ENCODE results near the gene MB. TPM values are rescaled to one million over a fixed set of nuclear protein-coding genes. Genes with fewer than 3 reads are reported as not detected.

Gene MB
- total RNA-seq, 1 experiment from 2014 or later: 0.77 TPM

DNA sequence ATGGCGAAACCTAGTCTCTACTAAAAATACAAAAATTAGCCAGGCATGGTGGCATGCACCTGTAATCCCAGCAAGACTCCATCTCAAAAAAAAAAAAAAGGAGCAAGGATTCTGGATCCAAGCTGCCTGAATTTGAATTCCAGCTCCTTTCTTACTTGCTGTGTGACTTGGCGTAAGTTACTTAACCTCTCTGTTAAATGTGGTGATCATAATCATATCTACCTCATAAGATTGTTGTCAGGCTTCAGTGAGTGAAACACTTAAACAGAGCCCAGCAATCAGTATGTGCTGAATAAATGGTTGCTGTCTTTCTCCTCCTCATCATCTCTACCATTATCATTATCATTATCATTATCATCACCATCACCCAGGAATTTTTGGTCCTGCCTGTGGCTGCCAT lies 2.7 kb downstream of the MB start:
- H3K36me3 Mint-ChIP-seq (ENCODE audit: insufficient read depth, unreplicated experiment): no peaks in the 10 kb centered on the region
- no peak overlapping the region for H3K4me3 Mint-ChIP-seq (ENCODE audit: unreplicated experiment)
- Histone ChIP-seq H3K27me3 (replicated peaks; ENCODE audit: control insufficient read depth, insufficient read depth, low read length) (no peaks in the 10 kb centered on the region), H3K9me3 (no peaks in the 10 kb centered on the region), H3K4me1 (no peaks in the 10 kb centered on the region; the same call in 1 of the 2 replicates), H3K4me3 (ENCODE audit: low read depth, low read length) (no peak overlapping the region), H3K36me3 (ENCODE audit: control insufficient read depth, insufficient read depth, low read length) (no peaks in the 10 kb centered on the region)
- no peaks in the 10 kb centered on the region for H3K4me1 Mint-ChIP-seq (ENCODE audit: low read depth, unreplicated experiment)
- H3K9me3 Mint-ChIP-seq (ENCODE audit: unreplicated experiment): no peaks in the 10 kb centered on the region
- ChIA-PET POLR2A (no interaction called here), CTCF (no interaction called here)
- intact Hi-C loops (cut with micrococcal nuclease; ENCODE audit: unreplicated experiment): no loop called here
- no peak overlapping the region for H3K27ac Mint-ChIP-seq (ENCODE audit: unreplicated experiment)
- no peak for TF ChIP-seq CTCF (IDR thresholded peaks at IDR 0.05; ENCODE audit: insufficient read depth in 1 of 2, low read depth in 1 of 2, low read length in 1 of 2, severe bottlenecking in 1 of 2, unreplicated experiment in 1 of 2)
- BruUV-seq (replicated peaks): no TSS peak
- no peaks in the 10 kb centered on the region for H3K27me3 Mint-ChIP-seq (ENCODE audit: insufficient read depth, unreplicated experiment)
- no peak for DNase-seq

GRCh38 chr22:35612903-35613302 lies 4.2 kb downstream of the MB start:
- ChIA-PET CTCF (no interaction called here), POLR2A (no interaction called here)
- Histone ChIP-seq H3K36me3 (ENCODE audit: control insufficient read depth, insufficient read depth, low read length) (no peaks in the 10 kb centered on the region), H3K4me3 (ENCODE audit: low read depth, low read length) (no peak overlapping the region), H3K9me3 (no peaks in the 10 kb centered on the region), H3K27me3 (replicated peaks; ENCODE audit: control insufficient read depth, insufficient read depth, low read length) (no peaks in the 10 kb centered on the region), H3K4me1 (no peaks in the 10 kb centered on the region; the same call in 1 of the 2 replicates)
- Mint-ChIP-seq H3K9me3 (ENCODE audit: unreplicated experiment) (no peaks in the 10 kb centered on the region), H3K36me3 (ENCODE audit: insufficient read depth, unreplicated experiment) (no peaks in the 10 kb centered on the region), H3K27ac (ENCODE audit: unreplicated experiment) (no peak overlapping the region), H3K4me3 (ENCODE audit: unreplicated experiment) (no peak overlapping the region), H3K27me3 (ENCODE audit: insufficient read depth, unreplicated experiment) (peaks cover 3% of the 10 kb centered on the region), H3K4me1 (ENCODE audit: low read depth, unreplicated experiment) (no peaks in the 10 kb centered on the region)
- no TSS peak for BruUV-seq (replicated peaks)
- intact Hi-C loops (cut with micrococcal nuclease; ENCODE audit: unreplicated experiment): no loop called here
- no peak for TF ChIP-seq CTCF (IDR thresholded peaks at IDR 0.05; ENCODE audit: insufficient read depth in 1 of 2, low read depth in 1 of 2, low read length in 1 of 2, severe bottlenecking in 1 of 2, unreplicated experiment in 1 of 2)
- DNase-seq: no peak

DNA sequence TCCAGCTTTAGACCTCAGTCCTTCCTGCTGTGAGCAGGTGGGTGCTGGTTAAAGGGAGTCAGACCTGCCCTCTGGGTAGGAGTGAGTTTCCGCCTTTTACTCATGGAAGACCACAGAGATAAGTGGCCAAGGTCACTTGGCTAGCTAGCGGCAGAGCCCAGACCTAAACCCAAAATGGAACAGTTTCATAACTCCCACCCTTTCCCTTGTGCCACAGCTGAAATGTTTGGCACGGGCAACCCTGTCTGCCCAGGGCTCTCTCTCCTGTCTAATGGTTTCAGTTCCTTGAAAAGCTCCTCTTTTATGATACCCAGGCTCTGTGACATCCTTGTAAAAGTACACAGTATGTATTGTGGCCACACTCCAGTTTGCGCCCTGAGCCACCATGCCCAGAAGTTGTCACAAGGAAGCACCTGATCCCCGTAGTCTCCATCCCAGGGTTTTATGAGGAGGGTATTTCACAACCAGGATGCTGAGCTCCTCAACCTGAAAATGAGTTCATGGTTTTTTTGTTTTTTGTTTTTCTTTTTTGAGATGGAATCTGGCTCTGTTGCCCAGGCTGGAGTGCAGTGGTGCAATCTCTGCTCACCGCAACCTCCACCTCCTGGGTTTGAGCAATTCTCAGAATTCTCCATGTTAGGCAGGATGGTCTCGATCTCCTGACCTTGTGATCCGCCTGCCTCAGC lies 5.1 kb downstream of the MB start:
- intact Hi-C loops (cut with micrococcal nuclease; ENCODE audit: unreplicated experiment): no loop called here
- ChIA-PET CTCF (no interaction called here), POLR2A (no interaction called here)
- no peaks in the 10 kb centered on the region for H3K9me3 ChIP-seq
- no peaks in the 10 kb centered on the region for H3K27me3 ChIP-seq (replicated peaks; ENCODE audit: control insufficient read depth, insufficient read depth, low read length)
- no peak overlapping the region for H3K4me3 ChIP-seq (ENCODE audit: low read depth, low read length)
- Mint-ChIP-seq H3K36me3 (ENCODE audit: insufficient read depth, unreplicated experiment) (no peaks in the 10 kb centered on the region), H3K9me3 (ENCODE audit: unreplicated experiment) (no peaks in the 10 kb centered on the region), H3K27ac (ENCODE audit: unreplicated experiment) (no peak overlapping the region), H3K27me3 (ENCODE audit: insufficient read depth, unreplicated experiment) (peaks cover 3% of the 10 kb centered on the region), H3K4me1 (ENCODE audit: low read depth, unreplicated experiment) (no peaks in the 10 kb centered on the region), H3K4me3 (ENCODE audit: unreplicated experiment) (no peak overlapping the region)
- DNase-seq: no peak
- no peaks in the 10 kb centered on the region for H3K36me3 ChIP-seq (ENCODE audit: control insufficient read depth, insufficient read depth, low read length)
- no peak for TF ChIP-seq CTCF (IDR thresholded peaks at IDR 0.05; ENCODE audit: insufficient read depth in 1 of 2, low read depth in 1 of 2, low read length in 1 of 2, severe bottlenecking in 1 of 2, unreplicated experiment in 1 of 2)
- H3K4me1 ChIP-seq: no peaks in the 10 kb centered on the region; the same call in 1 of the 2 replicates
- no TSS peak for BruUV-seq (replicated peaks)

Data from Caco-2 (cell line).